GM20000 (cell line): ENCODE measurements around the gene SLIT2.

Source experiments
- DNase-seq: peaks from one replicate; pipeline ENCODE4 v3.0.0; 2012; ENCODE audit warnings: low spot score
- CTCF ChIP-seq: IDR thresholded peaks from 2 replicates; pipeline ENCODE4 v1.5.1; 2012; ENCODE audit warnings: mild to moderate bottlenecking, control low read depth; ENCODE audit errors: extremely low read depth, missing control alignments

Gene SLIT2

GRCh38 chr4:20249333-20249732, 2.4 kb upstream of the SLIT2 start:
- no peak for TF ChIP-seq CTCF
- DNase-seq, result no peak

DNA sequence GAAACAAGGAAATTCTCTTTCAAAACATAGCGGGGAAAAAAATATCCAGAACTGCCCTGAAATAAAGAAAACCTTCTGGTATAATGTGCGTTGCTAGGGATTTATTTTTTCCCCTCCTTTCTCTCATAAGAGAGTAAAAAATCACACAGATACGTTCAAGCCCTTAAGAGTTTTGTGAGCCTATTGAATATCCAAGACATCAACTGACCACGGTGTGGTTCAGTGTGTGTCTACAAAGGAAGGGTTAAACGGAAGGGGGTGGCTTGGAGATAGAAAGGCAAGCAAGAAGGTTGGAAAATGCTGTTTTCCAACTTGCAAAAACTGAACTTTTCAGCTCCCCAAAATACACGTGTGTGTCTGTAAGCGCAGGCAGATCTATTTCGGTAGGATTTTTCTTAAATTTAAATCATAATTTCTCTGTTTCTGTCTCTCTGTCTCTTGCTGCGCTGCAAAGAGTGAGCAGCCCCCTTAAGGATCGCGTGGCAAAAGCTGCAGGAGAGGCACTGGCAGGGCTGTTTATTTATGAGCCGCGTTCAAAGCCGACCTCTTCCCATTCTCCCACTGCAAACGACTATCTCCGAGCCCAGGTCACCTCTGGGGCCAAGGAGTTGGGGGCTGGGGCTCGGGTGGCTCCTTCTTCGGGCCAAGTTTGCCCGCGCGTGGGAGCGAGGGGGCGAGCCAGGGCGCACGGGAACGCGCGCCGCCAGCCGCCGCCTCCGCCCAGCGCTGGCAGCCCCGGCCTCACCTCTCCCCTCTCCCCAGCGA, 492 bp upstream of the SLIT2 start:
- no peak for DNase-seq

GRCh38 chr4:20252656-20253282, 1.1 kb downstream of the SLIT2 start:
- peak; percentile 27 for DNase-seq

More for the DNA sequence above, 492 bp upstream of the SLIT2 start:
- no peak for TF ChIP-seq CTCF

DNA sequence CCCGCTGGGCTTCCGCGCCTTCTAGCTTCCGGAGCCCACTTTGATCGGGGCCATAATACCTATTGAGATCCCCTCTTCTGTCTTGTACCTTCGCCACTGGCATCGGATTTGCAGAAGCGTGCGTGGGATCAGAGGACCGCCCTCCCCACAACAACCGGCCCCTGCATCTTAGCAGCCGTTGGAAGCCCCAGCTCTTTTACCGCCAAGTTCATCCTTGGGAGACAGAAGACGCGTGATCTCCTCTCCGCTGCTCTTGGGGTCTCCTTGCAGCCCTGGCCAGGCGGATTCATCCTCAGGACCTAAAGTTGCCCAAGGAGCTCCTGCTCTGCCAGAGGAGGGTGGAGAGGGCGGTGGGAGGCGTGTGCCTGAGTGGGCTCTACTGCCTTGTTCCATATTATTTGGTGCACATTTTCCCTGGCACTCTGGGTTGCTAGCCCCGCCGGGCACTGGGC, 1.6 kb downstream of the SLIT2 start:
- peak; percentile 25 for DNase-seq
- TF ChIP-seq CTCF, result no peak

More at GRCh38 chr4:20252656-20253282, 1.1 kb downstream of the SLIT2 start:
- no peak for TF ChIP-seq CTCF

DNA sequence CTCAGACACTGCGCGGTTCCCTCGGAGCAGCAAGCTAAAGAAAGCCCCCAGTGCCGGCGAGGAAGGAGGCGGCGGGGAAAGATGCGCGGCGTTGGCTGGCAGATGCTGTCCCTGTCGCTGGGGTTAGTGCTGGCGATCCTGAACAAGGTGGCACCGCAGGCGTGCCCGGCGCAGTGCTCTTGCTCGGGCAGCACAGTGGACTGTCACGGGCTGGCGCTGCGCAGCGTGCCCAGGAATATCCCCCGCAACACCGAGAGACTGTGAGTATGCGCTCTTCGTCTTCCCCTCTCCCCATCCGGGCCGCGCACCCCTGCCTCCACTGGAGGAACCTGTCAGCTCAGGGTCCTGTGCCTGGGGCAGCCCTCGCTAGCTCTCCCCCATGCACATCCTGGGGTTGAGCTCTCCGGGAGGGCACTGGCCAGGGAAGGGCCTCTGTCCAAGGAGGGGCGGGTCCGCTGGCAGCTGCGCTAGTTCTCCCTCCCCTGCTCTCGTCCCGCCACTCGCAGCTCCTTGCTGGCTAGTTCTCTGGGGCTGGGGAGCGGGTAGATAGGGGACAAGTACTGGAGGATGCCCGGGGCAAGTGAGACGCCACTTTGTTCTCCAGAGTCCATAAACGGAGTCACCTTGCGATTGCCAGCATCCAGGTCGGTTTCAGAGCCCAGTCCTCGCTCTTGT, 2.2 kb downstream of the SLIT2 start:
- TF ChIP-seq CTCF, result no peak
- DNase-seq, result peak; percentile 30

GRCh38 chr4:20254511-20255250, 3.0 kb downstream of the SLIT2 start:
- no peak for TF ChIP-seq CTCF
- DNase-seq, result peak; percentile 23

DNA sequence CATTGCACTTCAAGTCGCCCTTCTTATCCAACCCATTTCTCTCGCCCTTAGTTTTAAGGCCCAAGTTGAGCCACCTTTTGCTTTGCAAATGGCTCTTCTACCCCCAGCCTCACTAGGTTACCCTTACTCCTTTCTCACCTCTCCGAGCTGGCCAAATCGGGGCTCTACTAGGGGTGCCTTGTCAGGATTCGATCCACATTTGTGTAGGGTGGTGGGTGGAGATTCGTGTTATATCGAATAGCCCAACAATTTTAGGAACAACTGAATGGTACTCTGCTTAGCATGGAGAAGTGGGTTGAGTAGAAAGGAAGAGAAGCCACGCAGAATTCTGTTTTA, 3.5 kb downstream of the SLIT2 start:
- no peak for DNase-seq
- TF ChIP-seq CTCF, result no peak
